HG02678 (cell line): Measurements from ENCODE around the gene GRIK2.

Source experiments
- ATAC-seq: cut with Tn5 transposase; IDR thresholded peaks from one replicate; pipeline ENCODE4 v1.9.1; 2021; ENCODE audit warnings: mild to moderate bottlenecking, moderate library complexity; ENCODE audit not compliant: unreplicated experiment

Gene GRIK2

DNA sequence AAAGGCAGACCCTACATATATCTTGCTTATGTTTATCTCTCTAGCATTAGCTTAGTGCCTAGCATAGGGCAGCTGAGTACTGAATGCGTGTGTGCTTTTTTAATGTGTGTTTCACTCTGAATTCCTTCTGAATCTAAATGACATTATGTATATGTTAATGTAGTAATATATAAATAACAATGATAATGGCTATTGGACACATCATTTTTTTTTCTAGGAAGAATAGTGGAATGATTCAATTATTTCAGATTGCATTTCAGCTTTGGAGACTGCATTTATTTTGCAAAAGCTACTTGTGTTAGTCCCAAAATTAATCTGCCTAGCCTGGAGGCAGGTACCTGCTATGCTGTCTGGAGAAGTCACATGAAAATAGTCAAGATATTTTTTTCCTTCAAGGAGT, 371.8 kb downstream of the GRIK2 start:
- no peak for ATAC-seq

DNA sequence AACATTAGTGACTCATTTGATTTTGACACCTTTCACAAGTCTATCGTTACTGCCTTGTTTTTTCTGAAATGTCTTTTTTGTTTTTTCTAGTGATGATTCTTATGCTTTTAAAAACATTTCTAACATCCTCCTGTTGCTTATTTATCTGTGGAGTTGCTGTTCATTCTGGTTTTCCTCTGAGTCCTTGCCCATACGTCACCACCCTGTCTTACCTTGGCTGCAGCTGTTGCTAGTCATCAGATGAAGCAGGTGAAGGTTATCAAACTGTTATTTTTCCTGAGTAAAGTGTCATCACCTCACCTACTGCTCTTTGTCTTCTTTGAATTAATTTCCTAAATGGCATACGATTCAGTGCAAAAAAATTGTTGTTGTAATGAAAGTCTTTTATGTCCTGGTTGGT, 376.6 kb downstream of the GRIK2 start:
- ATAC-seq = no peak

DNA sequence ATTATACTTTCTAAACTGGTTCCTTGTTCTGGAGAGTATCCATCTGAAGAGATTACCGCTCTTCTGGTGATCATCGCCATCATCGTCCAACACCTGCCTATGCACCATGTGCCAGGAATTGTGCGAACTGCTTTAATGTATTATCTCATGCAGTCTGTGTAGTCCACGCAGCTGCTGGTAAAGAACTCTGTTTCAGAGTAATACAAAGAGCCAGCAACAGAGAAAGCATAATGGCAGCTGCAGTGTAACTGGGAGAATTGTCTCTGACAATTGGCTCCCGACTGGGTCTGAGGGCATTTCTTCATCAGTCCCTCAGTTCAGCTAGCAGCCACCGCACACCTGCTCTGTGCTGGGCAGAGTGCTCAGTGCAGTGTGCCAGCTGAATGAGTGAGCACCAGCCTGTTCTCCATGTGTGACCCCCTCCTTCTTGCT, 383.4 kb downstream of the GRIK2 start:
- ATAC-seq = no peak

DNA sequence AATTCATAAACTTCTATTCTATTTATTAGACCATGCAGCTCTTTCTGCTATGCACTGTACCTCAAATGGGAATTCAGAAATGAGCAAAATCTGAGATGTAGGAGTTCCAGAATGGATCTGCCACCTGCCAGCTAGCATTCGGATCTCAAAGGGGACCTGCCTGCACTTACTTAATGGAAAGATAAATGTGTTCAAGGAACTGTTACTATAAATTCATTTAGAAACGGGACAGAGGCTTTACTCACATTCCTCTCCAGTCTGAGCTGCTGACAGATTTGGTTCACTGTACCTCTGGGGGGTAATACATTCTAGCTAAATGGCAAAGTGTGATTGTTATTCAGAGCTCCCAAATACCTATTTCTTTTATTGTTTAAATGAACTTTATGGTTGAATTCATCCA, 384.1 kb downstream of the GRIK2 start:
- no peak for ATAC-seq

DNA sequence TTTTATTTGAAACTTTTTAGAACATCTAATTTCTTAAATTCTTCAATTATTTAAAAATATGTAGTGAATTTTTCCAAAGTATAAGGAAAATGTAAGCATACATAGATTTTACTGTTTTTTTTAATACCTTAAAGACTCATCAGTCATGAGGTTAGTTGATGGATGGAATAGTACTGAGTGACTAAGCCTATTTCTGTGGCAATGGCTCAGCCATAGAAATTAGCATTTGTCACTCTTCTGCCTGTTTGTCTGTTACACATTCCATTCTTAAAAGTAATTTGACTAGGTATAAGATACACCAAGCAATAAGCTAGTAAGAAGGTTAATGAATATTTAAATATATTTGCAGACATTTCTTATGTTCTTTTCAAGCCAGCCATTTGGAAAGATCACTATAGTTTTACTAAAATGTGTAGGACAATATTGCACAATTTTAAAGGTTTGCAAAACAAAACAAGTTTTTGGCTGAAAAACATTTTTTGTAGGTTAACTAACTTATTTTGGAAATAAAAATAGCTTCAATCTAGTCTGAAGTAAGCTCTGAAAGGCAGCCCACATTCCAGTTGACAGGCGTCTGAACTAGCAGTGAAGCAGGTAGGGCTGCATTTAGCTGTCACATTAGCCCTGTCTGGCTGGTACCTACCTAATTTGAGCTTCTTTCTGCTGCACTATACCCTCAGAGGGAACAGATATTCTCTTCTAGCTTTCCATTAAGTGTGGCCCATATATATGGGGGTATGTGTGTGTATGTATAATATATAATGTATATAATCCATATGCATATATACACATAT, 385.7 kb downstream of the GRIK2 start:
- ATAC-seq = no peak

- ATAC-seq = no peak
These were observed 389.8 kb downstream of the GRIK2 start for GRCh38 chr6:101783287-101783686.

DNA sequence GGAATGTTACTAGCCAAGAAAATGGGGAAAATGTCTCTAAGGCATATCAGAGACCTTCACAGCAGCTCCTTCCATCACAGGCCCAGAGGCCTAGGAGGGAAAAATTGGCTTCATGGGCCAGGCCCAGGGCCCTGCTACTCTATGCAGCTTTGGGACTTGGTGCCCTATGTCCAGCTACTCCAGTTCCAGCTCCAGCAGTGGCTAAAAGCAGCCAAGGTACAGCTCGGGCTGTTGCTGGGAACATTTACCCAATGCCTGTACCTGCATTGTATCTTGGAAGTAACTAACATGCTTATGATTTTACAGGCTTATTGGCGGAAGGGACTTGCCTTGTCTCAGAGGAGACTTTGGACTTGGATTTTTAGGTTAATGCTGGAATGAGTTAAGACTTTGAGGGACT, 390.6 kb downstream of the GRIK2 start:
- no peak for ATAC-seq

GRCh38 chr6:101799531-101799930, 406.0 kb downstream of the GRIK2 start:
- no peak for ATAC-seq

DNA sequence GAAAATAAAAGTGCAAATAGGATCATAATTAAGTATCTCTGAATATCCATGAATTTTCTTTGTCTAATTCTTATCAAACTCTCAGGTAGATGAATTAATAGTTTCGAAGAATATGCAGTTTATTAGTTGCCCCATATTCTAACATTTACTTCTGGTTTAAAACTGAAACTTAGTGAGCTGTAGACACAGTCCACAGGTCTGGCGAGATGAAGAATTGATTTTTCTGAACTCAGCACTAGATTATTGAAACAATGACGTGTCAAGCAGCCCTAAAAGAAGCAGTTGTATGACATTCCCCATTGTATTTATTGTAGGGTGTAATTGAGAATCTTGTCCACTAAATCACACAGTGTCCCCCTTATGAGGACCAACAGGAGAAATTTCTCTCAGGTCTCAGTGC, 407.1 kb downstream of the GRIK2 start:
- ATAC-seq = no peak

GRCh38 chr6:101803136-101803535, 409.6 kb downstream of the GRIK2 start:
- ATAC-seq = no peak

DNA sequence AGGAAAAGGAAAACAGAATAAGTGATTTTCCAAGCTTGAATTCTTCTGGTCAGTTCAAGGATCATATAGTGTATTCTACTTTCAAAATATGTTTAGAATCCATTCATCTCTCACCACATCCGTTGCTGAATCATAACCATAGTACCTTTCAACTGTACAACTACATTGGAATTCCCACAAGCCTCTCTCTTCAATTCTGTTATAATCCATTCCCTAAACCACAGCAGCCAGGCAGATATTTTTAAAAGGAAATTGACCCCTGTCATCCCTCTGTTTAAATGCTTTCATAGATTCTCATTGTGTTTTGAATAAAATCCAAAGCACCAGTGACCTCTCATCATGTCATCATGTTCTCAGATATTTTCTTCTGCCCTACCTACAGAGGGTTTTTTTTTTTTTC, 412.7 kb downstream of the GRIK2 start:
- ATAC-seq = no peak

- ATAC-seq = no peak
These were observed 417.6 kb downstream of the GRIK2 start for GRCh38 chr6:101811108-101811507.

DNA sequence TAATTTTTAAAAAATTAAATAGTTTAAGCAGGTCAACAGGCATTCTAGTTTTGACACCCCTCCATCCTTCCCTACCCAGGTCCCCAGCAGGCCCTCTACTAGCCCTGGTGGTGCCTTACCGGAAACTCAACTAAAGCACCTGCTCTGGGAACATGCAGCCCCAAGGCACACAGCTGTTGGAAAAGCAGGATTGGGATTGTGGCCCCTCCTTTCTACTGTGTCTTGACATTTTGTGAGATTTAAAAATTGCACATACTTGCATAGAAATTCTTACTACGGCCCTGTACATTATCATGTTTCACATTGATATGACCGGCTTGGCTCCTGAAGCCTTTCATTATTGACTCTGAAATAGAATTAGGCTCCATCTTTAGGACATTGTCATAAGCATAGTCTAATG, 423.2 kb downstream of the GRIK2 start:
- no peak for ATAC-seq

DNA sequence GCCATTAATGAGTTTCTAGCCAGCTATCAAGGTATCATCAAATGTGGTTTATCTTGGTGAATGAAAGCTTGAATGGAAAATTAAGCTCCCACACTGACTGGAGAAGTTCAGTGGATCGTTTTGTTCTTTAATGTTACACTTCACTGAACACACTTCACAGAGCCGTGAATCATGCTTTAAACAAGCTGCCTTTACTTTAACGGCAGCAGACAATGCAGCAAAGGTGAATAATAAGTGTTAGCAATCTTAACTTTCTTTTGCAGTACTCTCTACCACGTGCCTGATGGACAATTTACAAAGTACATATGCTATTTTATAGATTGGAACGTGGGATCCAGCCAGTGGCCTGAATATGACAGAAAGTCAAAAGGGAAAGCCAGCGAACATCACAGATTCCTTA, 424.5 kb downstream of the GRIK2 start:
- ATAC-seq = no peak

- no peak for ATAC-seq
These were observed 431.2 kb downstream of the GRIK2 start for GRCh38 chr6:101824551-101825345.

- ATAC-seq = no peak
These were observed 432.8 kb downstream of the GRIK2 start for GRCh38 chr6:101826269-101826668.

DNA sequence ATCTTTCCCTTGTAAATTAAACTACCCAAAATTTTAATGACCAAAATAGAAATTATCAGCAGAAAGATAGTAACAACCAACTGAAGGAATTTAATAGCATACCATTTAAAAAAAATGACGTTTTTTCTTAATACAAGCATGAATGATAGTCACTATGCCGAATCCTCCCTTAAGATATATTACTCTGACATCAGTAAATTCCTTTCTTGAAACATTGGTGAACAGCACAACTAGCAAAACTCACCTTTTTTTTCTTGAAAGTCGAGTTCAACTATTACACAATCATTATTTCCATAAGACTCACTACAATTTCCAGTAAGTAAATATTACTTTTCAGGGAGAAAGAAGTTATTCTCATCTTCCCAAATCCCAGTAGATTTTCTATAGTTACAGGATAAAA, 433.2 kb downstream of the GRIK2 start:
- ATAC-seq = no peak

DNA sequence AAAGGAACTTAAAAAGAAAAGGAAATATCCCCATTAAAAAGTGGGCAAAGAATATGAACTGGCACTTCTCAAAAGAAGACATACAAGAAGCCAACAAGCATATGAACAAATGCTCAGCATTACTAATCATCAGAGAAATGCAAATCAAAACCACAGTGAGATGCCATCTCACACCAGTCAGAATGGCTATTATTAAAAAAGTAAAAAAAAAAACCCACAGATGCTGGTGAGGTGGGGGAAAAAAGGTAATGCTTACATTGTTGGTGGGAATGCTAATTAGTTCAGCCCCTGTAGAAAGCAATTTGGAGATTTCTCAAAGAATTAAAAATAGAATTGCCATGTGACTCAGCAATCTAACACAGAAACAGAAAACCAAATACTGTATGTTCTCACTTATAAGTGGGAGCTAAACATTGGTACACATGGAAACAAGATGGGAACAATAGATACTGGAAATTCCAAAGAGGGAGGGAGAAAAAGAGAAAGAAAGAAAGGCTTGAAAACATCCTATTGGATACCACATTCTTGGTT, 437.1 kb downstream of the GRIK2 start:
- no peak for ATAC-seq

DNA sequence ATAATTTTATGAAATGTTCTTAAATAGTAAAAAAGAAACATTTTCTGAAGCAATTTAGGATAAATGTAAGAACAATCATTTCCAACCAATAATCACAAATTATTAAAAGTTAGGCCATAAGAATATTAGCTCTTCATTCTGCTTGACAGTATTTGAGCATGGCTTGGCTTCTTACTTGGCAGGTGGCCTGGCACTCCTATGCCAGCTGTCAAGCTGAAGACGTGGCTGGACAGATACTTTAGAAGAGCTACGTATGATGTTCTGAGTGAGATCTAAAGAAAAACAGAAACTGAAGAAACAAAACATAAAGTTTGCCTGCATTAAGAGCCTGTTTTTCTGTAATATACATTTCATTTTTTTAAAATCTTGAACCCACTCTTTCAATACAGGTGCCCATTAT, 438.9 kb downstream of the GRIK2 start:
- no peak for ATAC-seq

DNA sequence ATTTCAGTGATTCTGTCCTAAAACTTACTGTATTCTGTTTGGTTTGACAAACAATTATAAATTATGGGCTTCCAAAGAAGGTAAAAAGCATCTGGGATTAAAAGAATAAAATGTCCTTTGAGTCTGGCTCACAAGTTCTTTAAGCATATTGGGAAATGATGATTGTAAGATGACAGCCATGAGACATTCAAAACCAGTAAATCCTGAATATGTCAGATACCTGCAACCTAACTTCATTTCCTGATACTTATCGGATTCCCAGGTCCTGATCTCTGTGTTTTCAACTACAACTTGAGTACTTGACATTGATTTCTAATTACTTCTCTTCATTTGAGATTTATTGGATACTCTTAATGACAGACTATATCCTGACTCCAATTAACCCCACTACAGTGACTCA, 446.6 kb downstream of the GRIK2 start:
- ATAC-seq = no peak

- no peak for ATAC-seq
These were observed 451.7 kb downstream of the GRIK2 start for GRCh38 chr6:101845172-101845571.

DNA sequence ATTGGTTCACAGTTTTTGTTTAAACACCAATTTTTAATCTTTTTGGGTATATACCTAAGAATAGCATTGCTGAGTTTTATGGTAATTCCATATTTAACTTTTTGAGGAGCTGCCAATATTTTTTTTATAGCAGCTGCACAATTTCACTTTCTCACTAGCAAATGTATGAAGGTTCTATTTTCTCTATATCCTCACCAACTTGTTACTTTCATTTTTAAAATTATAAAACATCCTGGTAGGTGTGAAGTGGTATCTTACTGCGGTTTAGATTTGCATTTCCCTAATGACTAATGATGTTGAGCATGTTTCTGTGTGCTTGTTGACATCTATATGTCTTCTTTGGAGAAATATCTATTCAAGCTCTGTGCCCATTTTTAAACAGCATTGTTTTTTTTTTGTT, 452.1 kb downstream of the GRIK2 start:
- peak; percentile 65 for ATAC-seq
